ENCODE results near the gene WDR75. TPM values are rescaled to one million over a fixed set of nuclear protein-coding genes. Genes with fewer than 3 reads are reported as not detected.

The WDR75 gene
- total RNA-seq, 1 experiment from 2014 or later: 18.5 TPM

- CTCF ChIA-PET: interaction anchor here (0.7 kb wide), 1 partner anchor 704 kb away, joined by 3 read pairs; no protein-coding TSS in a partner anchor
- no peak overlapping the region for H3K4me3 ChIP-seq
- H3K79me2 ChIP-seq (ENCODE audit: low read depth): no peaks in the 10 kb centered on the region
- POLR2A ChIA-PET (ENCODE audit: unreplicated experiment): no interaction called here
- H2AFZ ChIP-seq: no peak overlapping the region
- H3F3A ChIP-seq (ENCODE audit: insufficient read depth, low read depth): 0 out of 2 replicates have a peak, but pooled peaks cover 7% of the 10 kb centered on the region
- no peak overlapping the region for H3K4me2 ChIP-seq
- H3K9me3 ChIP-seq (ENCODE audit: insufficient read depth, low read depth): no peaks in the 10 kb centered on the region
- no peaks in the 10 kb centered on the region for H3K27me3 ChIP-seq (ENCODE audit: insufficient read depth, low read depth)
- H3K36me3 ChIP-seq (ENCODE audit: low read depth): no peaks in the 10 kb centered on the region
- no peaks in the 10 kb centered on the region for H4K20me1 ChIP-seq (ENCODE audit: insufficient read depth)
- no peak for TF ChIP-seq CTCF (conservative IDR thresholded peaks at IDR 0.05)
- no peak for DNase-seq
- peaks cover 8% of the 10 kb centered on the region for H3K4me1 ChIP-seq (replicated peaks; ENCODE audit: insufficient read depth)
- intact Hi-C loops (cut with micrococcal nuclease; ENCODE audit: unreplicated experiment): no loop called here
- no peaks in the 10 kb centered on the region for H3K9me2 ChIP-seq (ENCODE audit: insufficient read depth)
- H3K27ac ChIP-seq: no peak overlapping the region
- no TSS peak for BruUV-seq (replicated peaks)
Observed at GRCh38 chr2:189511210-189511959, 70.1 kb downstream of the WDR75 start.

- Histone ChIP-seq H3K27ac (no peak overlapping the region), H3K4me3 (no peak overlapping the region), H3K79me2 (ENCODE audit: low read depth) (no peaks in the 10 kb centered on the region), H3K36me3 (ENCODE audit: low read depth) (no peaks in the 10 kb centered on the region), H3K9me3 (ENCODE audit: insufficient read depth, low read depth) (no peaks in the 10 kb centered on the region), H3K9me2 (ENCODE audit: insufficient read depth) (no peaks in the 10 kb centered on the region), H3K4me2 (no peak overlapping the region), H3K27me3 (ENCODE audit: insufficient read depth, low read depth) (no peaks in the 10 kb centered on the region), H4K20me1 (ENCODE audit: insufficient read depth) (no peaks in the 10 kb centered on the region), H3F3A (ENCODE audit: insufficient read depth, low read depth) (0 out of 2 replicates have a peak, but pooled peaks cover 2% of the 10 kb centered on the region), H2AFZ (no peak overlapping the region), H3K4me1 (replicated peaks; ENCODE audit: insufficient read depth) (peaks cover 2% of the 10 kb centered on the region; the same call in 1 of the 2 replicates)
- intact Hi-C loops (cut with micrococcal nuclease; ENCODE audit: unreplicated experiment): no loop called here
- no TSS peak for BruUV-seq (replicated peaks)
- ChIA-PET POLR2A (ENCODE audit: unreplicated experiment) (no interaction called here), CTCF (no interaction called here)
- DNase-seq: no peak
- TF ChIP-seq CTCF (conservative IDR thresholded peaks at IDR 0.05) (no peak), EZH2 (IDR thresholded peaks at IDR 0.05; ENCODE audit: low read depth) (no peak)
Observed at GRCh38 chr2:189511960-189512319, 70.7 kb downstream of the WDR75 start.

GRCh38 chr2:189512879-189513278 is 71.6 kb downstream of the WDR75 start:
- BruUV-seq (replicated peaks): no TSS peak
- Histone ChIP-seq H4K20me1 (ENCODE audit: insufficient read depth) (no peaks in the 10 kb centered on the region), H3K27me3 (ENCODE audit: insufficient read depth, low read depth) (no peaks in the 10 kb centered on the region), H3K4me1 (replicated peaks; ENCODE audit: insufficient read depth) (no peaks in the 10 kb centered on the region), H3K4me3 (no peak overlapping the region), H3K9me2 (ENCODE audit: insufficient read depth) (no peaks in the 10 kb centered on the region), H3K4me2 (no peak overlapping the region), H3K27ac (no peak overlapping the region), H2AFZ (no peak overlapping the region), H3F3A (ENCODE audit: insufficient read depth, low read depth) (no peaks in the 10 kb centered on the region), H3K36me3 (ENCODE audit: low read depth) (no peaks in the 10 kb centered on the region), H3K9me3 (ENCODE audit: insufficient read depth, low read depth) (no peaks in the 10 kb centered on the region), H3K79me2 (ENCODE audit: low read depth) (no peaks in the 10 kb centered on the region)
- intact Hi-C loops (cut with micrococcal nuclease; ENCODE audit: unreplicated experiment): no loop called here
- ChIA-PET CTCF (no interaction called here), POLR2A (ENCODE audit: unreplicated experiment) (no interaction called here)
- no peak for DNase-seq
- TF ChIP-seq EZH2 (IDR thresholded peaks at IDR 0.05; ENCODE audit: low read depth): no peak
- TF ChIP-seq CTCF (conservative IDR thresholded peaks at IDR 0.05): no peak
